Measurements from ENCODE around the gene CHST11.

Gene CHST11

GRCh38 chr12:104460973-104461698 lies 4.4 kb downstream of the CHST11 start:
- peak in 1 of 2 experiments; percentile 27 for DNase-seq

- DNase-seq: no peak
These were observed 5.6 kb downstream of the CHST11 start for GRCh38 chr12:104462325-104462724.

DNA sequence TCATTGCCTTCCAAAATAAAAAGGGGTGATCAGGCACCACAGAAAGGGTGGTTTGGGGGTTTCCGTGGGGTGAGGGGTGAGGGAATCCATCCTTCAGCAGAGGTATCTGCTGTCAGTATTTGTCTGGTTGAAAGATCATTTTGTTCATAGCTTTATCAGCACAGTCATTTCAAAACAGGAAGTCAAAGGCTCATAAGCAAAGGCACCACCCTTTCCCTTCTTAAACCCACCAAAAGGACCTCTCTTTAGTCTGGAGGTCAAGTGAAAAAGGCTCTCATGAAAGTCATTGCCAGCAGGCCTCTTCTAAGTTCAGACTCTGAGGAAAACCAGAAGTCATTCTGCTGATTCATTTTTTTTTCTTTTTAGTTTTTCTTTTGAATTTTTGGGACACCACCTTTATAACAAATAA lies 6.2 kb downstream of the CHST11 start:
- peak; percentile 54 to 64 for DNase-seq

GRCh38 chr12:104463368-104463767 lies 6.6 kb downstream of the CHST11 start:
- DNase-seq: no peak

DNA sequence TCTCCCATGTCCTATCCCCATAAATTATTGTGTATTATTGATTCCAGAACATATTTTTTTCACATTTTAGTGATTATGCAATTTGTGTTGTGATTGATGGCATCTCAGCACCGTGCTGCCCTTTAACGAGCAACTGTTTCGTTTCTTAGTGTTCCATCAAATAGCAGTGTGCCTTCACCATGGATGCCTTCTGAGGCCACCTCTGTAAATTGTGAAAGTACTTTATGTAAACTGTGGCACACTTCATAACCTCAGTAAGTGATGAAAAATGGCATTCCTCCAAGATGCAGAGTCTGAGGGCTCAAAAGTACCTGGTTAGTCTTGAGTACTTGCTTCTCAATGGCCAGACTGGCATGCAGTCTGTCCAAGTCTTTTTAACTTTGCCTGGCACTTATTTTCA lies 8.2 kb downstream of the CHST11 start:
- DNase-seq: no peak

DNA sequence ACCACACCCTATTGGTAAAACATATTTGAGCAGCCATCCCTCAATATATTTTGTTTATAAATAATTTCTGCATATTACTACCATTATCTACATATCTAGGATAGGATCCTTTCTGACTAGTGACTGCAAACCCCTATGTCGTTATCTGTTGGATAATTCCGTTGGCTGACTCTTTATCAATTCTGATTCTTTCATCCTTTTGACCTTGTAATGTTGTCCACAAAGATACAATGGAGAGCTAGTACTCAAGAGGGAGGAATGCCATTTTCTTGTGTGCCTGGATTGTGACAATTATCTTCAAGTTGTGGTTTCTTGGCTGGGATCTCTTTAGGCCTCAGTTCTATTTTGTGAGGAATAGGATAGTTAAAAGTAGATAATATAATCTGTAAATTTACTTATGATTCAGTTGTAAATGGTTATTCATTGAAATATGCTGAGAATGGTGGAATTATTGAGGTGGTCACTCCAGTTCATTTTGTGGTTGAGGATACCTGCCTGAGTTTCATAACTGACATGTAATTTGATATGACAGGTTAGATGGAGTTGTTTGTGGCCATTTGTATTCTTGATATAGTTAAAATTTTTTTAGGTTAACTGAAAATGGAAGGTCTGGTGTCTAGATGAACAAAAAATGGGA lies 10.1 kb downstream of the CHST11 start:
- no peak for DNase-seq

DNA sequence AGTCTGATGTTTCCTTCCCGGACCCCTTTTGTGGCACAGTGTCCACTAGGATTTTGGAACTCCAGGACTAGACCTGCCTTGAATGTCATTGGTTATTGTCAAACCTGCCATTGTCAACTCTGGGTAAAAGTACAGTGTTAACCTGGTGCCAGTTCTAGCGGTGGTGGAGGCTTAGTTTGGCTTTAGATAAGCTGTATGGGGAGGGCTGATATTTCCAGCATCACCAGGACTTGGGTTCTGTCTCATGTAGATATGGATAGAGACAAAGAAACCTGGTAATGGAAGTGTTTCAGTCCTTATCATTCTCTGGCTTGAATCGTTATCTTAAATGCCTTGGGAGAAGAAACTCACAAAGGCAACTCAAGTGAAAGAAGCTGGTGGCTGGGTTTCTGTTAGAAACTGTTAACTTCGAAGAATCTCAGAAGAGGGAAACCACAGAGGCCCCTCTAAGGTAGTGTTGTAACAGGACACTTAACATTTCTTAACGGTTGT lies 10.6 kb downstream of the CHST11 start:
- peak; percentile 28 to 53 for DNase-seq

GRCh38 chr12:104468371-104468770 lies 11.6 kb downstream of the CHST11 start:
- DNase-seq: no peak

DNA sequence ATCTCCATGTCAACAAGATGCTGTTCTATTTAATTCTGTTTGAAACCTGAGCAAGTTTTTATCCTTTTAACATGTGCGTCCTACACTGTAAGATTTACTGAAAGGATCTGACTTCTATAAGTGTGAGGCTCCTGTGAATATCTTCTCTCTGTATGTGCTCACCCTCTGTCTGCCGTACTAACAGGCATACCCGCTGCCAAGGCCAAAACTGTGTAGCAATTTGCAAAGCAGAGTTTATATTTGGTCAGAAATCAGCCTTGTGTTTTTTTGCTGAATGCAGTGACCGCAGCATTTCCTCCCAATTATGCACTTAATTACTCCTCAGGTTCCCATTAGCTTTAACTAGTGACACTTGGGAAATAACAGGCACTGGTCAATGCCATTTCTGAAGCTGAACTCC lies 12.3 kb downstream of the CHST11 start:
- no peak for DNase-seq

DNA sequence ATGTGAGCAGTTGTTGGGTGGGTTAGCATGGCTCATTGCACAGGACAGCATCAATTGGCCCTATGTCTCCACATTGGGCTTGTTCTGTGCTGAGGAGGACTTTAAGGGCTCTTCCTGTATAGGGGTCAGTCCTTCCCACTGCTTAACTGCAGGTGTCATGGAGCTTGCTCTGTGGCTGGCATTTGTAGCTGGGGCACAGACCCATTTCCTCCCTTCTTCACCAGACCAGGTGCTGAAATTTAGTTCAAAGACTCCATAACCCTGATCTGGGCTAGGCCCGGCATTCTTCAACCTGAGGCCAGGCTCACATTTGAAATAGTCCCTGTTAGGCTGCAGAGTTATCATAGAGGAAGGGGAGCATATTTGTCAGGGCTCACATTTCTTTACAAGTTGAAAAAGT lies 12.8 kb downstream of the CHST11 start:
- DNase-seq: no peak

- DNase-seq: no peak
These were observed 13.8 kb downstream of the CHST11 start for GRCh38 chr12:104470521-104470920.

GRCh38 chr12:104471336-104471735 lies 14.6 kb downstream of the CHST11 start:
- no peak for DNase-seq

GRCh38 chr12:104472748-104473147 lies 16.0 kb downstream of the CHST11 start:
- DNase-seq: no peak

GRCh38 chr12:104473374-104473983 lies 16.7 kb downstream of the CHST11 start:
- no peak for DNase-seq

- DNase-seq: no peak
These were observed 18.5 kb downstream of the CHST11 start for GRCh38 chr12:104475271-104475670.

GRCh38 chr12:104477510-104478390 lies 21.0 kb downstream of the CHST11 start:
- peak; percentile 83 to 84 for DNase-seq

DNA sequence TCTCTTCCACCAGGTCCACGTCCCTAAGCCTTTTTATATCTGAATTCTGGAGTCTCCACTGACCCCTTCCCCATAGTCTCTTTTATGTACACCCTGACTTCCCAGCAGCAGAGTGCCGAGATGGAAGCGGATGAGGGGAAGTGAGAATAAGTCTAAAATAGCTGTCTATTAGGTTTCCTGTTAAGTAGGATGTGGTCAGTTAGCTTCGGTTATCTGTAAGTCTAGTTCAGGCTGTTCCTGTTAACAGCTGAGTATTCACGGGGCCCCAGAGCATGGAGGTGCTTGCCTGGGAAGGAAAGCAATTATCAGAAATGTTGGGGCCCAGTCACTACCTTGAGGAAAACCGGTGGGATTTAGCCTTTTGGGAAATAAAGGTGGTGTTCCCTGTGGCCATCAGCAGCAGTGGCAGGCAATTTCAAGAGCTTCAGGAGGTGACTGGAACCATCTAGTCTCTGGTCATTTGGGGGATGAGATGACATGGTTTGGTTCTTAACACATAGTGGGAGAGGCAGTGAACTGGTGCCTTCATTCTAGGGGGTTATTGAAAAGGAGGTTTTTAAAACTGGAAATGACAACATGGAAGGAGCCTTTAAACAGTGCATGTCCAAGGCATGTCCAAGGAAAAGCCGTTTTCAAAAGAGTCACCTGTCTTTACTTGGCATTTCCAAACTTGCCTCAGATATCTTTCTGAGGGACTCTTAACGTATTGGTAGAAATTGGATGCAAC lies 21.8 kb downstream of the CHST11 start:
- peak; percentile 96 to 98 for DNase-seq

GRCh38 chr12:104479123-104479662 lies 22.4 kb downstream of the CHST11 start:
- DNase-seq: no peak

GRCh38 chr12:104480012-104480411 lies 23.3 kb downstream of the CHST11 start:
- no peak for DNase-seq

DNA sequence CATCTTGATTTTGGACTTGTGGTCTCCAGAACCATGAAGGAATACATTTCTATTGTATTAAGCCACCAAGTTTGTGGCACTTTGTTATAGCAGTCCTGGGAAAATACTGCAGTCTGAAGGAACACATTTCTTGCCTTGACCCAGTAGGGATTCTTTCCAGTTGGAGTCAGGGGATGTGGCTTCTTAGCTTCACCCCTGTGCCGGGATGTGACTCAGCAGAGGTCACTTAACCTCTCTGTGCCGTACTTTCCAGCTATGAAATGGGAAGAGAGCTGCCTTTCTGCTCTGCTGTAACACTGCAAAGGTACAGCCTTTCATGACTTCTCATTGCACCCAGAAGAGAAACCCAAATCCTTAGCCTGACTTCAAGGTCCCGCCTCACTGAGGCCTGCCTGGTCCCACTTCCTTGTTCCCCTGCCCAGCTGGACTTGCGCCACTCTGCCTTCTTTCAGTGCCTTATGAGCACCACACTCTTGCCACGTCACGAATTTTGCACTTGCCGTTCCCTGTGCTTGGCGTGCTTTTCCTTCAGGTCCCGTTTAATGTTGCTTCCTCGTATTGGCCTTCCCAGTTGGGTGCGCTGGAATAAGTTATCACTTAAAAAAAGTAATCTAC lies 24.2 kb downstream of the CHST11 start:
- DNase-seq: peak in 1 of 2 experiments; percentile 21

GRCh38 chr12:104482113-104482512 lies 25.4 kb downstream of the CHST11 start:
- DNase-seq: no peak

DNA sequence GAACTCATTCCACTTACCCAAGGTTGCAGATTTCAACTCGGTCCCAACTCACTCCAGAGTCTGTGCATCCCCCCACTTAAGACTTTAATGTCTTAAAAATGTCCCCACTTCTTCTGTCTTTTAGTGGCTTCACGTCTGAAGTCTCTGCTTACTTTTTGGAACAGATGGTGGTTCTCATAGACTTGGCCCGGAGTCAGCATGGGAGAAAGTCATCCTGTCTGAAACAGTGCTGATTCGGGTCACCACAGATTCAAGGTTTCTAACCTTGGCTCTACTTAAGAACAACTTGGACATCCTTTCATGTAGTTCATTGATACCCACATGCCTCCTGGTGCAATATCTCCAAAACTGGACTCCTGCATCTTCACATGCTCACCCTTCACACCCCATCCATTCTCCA lies 26.0 kb downstream of the CHST11 start:
- no peak for DNase-seq
